Neutrophil (primary cell): ENCODE data around the gene LEF1.

ENCODE experiments used
- H3K27ac ChIP-seq: fragments of 200-600 bp; sonication (generic); 2 replicates; pipeline ENCODE4 v1.5.1; 2016; ENCODE audit warnings: mild to moderate bottlenecking, moderate library complexity
- H3K27me3 ChIP-seq: fragments of 200-600 bp; sonication (generic); 2 replicates; pipeline ENCODE4 v1.6.0; 2016; ENCODE audit warnings: mild to moderate bottlenecking
- H3K36me3 ChIP-seq: fragments of 200-600 bp; sonication (generic); 2 replicates; pipeline ENCODE4 v1.5.1; 2017
- H3K4me1 ChIP-seq, 2 experiments: fragments of 200-600 bp in 1 of 2; sonication (generic) in 1 of 2; 1 replicate in 1 of 2; 2 replicates in 1 of 2; pipeline versions ENCODE4 v1.5.1 to v1.6.1; 2013 to 2016; ENCODE audit warnings: low read depth in 1 of 2, low read length in 1 of 2, mild to moderate bottlenecking in 1 of 2, moderate library complexity in 1 of 2; ENCODE audit not compliant: control insufficient read depth in 1 of 2, insufficient read depth in 1 of 2
- H3K4me3 ChIP-seq, 2 experiments: fragments of 200-600 bp in 1 of 2; sonication (generic) in 1 of 2; 1 replicate in 1 of 2; 2 replicates in 1 of 2; pipeline ENCODE4 v1.5.1; 2013 to 2016; ENCODE audit warnings: low read depth in 1 of 2, low read length in 1 of 2, mild to moderate bottlenecking in 1 of 2, moderate library complexity in 1 of 2
- H3K9me3 ChIP-seq: fragments of 200-600 bp; sonication (generic); 2 replicates; pipeline ENCODE4 v1.5.1; 2016
- CTCF ChIP-seq: fragments of 200-600 bp; sonication (generic); IDR thresholded peaks from 2 replicates; pipeline ENCODE4 v1.5.1; 2016; ENCODE audit warnings: antibody characterized with exemption

The LEF1 gene

GRCh38 chr4:108191269-108191914 is 22.7 kb upstream of the LEF1 start:
- Histone ChIP-seq H3K9me3 (no peaks in the 10 kb centered on the region), H3K27me3 (no peaks in the 10 kb centered on the region), H3K4me1 (peaks cover 13 to 20% of the 10 kb centered on the region in 2 experiments), H3K4me3 (no peak overlapping the region), H3K27ac (no peak overlapping the region), H3K36me3 (no peaks in the 10 kb centered on the region)
- no peak for TF ChIP-seq CTCF

DNA sequence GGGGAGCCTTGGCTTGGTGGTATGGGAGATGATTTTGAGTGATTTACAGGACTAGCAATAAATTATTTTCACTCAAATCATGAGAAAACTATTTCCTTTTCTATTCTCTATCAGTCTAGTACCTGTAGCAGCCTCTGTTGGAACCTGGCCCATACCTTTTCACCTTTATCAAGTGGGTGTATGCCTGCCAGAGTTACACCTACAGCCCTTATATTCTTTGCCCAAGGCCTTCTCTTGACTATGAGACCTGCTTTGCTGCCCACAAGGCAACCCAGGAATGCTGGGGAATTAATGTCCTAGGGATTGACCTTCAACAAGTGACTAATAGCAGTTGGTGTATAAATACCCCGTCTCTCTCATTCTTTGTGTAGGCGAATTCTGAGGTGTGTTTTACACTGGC is 20.0 kb upstream of the LEF1 start:
- Histone ChIP-seq H3K27ac (no peak overlapping the region), H3K36me3 (no peaks in the 10 kb centered on the region), H3K9me3 (no peaks in the 10 kb centered on the region), H3K4me3 (no peak overlapping the region), H3K4me1 (peaks cover 13 to 20% of the 10 kb centered on the region in 2 experiments), H3K27me3 (no peaks in the 10 kb centered on the region)
- TF ChIP-seq CTCF: no peak

DNA sequence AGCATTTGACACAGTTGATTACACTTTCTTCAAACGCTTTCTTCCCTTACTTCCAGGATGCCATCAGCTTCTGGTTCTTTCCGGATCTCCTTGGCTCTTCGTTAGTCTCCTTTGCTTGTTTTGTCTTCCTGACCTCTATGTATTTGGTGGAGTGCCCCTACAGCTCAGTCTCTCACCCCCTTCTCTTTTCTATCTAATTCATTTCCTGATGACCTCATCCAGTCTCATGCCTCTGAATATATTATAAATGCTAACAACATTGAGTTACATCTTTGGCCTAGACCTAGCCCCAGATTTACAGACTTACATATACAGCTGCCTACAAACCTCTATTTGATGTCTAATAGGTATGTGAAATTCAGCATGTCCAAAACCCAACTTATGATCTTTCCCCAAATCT is 16.5 kb upstream of the LEF1 start:
- H3K27ac ChIP-seq: no peak overlapping the region
- no peak overlapping the region for H3K4me3 ChIP-seq
- H3K4me1 ChIP-seq: peaks cover 13 to 29% of the 10 kb centered on the region in 2 experiments
- H3K36me3 ChIP-seq: no peaks in the 10 kb centered on the region
- peaks cover 20% of the 10 kb centered on the region for H3K27me3 ChIP-seq
- no peak for TF ChIP-seq CTCF
- no peaks in the 10 kb centered on the region for H3K9me3 ChIP-seq

- no peak for TF ChIP-seq CTCF
- no peaks in the 10 kb centered on the region for H3K9me3 ChIP-seq
- H3K27ac ChIP-seq: no peak overlapping the region
- no peak overlapping the region for H3K4me3 ChIP-seq
- peaks cover 12 to 24% of the 10 kb centered on the region in 2 experiments for H3K4me1 ChIP-seq
- peaks cover 20% of the 10 kb centered on the region for H3K27me3 ChIP-seq
- no peaks in the 10 kb centered on the region for H3K36me3 ChIP-seq
Measured at GRCh38 chr4:108184453-108185049, 15.8 kb upstream of the LEF1 start.

- Histone ChIP-seq H3K27me3 (peaks cover 47% of the 10 kb centered on the region), H3K9me3 (no peaks in the 10 kb centered on the region), H3K36me3 (no peaks in the 10 kb centered on the region), H3K27ac (no peak overlapping the region), H3K4me3 (no peak overlapping the region), H3K4me1 (peaks cover 0 to 9% of the 10 kb centered on the region in 2 experiments)
- no peak for TF ChIP-seq CTCF
Measured at GRCh38 chr4:108181704-108182103, 13.0 kb upstream of the LEF1 start.
